Non-pigmented ciliary epithelial cell (primary cell): Measurements from ENCODE around the gene RNF217.

ENCODE experiments used
- DNase-seq: peaks from one replicate; pipeline ENCODE4 v3.0.0-alpha.2; 2010; ENCODE audit warnings: low read depth

Gene RNF217

GRCh38 chr6:125099211-125100073, 137.2 kb downstream of the RNF217 start:
- DNase-seq = no peak

GRCh38 chr6:125100074-125100652, 137.9 kb downstream of the RNF217 start:
- no peak for DNase-seq

GRCh38 chr6:125101128-125101527, 138.9 kb downstream of the RNF217 start:
- no peak for DNase-seq

DNA sequence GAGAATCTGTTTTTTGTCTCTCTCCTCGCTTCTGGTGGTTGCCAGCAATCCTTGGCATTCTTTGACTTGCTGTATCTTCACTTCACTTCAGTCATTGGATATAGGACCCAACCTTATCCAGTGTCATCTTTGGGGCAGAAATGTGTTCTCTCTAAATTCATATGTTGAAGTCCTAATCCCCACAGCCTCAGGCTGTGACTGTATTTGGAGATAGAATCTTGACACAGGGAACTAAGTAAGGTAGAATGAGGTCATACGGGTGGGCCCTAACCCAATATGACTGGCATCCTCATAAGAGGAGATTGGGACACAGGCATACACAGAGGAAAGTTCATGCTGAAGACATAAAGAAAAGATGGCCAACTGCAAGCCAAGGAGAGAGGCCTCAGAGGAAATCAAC, 139.4 kb downstream of the RNF217 start:
- no peak for DNase-seq

DNA sequence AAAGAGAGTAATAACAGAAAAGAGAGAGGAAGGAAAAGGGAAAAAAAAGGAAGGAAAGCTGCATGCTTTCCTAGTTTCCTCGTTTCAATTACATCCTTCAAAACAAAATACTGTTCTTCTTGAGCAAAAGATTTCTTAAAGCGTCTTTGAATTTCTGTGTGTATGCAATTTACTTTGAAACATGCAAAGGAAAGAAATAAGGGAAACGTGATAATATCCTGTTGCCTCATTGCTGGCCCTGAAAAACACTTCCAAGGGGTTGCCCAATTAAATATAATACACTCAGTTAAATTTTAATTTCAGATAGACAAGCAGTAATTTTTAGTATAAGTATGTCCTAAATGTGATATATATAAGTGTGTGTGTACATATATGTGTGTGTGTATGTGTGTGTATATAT, 140.2 kb downstream of the RNF217 start:
- DNase-seq = no peak

- peak; percentile 79 for DNase-seq
Observed at GRCh38 chr6:125102891-125103290, 140.7 kb downstream of the RNF217 start.

DNA sequence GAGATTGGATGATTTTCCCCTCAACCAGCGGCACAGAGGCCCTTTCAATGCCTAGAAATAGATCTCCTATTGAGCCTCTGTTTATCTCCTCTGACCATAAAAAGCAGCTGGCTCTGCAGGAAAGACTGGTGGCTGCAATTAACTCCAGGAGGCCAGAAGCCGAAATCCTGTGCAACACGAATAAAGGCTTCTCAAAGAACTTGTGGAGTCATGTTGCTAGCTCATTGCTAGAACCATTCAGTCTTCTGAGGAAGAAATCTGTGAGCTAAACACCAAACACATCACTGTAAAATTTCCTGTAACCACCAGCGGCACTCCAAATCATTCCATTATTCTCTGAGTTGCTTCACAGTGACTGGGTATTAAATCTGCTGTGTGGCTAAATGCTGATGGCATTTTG, 142.2 kb downstream of the RNF217 start:
- DNase-seq = no peak

GRCh38 chr6:125107048-125107447, 144.8 kb downstream of the RNF217 start:
- no peak for DNase-seq

DNA sequence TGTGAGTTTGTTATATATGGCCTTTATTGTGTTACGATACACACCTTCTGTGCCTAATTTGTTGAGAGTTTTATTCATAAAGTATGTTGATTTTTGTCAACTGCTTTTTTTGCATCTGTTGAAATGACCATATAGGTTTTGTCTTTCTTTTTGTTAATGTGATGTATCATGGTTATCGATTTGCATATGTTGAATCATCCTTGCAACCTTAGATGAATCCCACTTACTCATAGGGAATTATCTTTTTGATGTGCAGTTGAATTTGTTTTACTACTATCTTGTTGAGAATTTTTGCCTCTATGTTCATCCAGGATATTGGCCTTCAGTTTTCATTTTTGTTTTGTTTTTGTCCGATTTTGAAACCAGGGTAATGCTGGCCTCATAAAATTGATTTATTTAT, 145.7 kb downstream of the RNF217 start:
- no peak for DNase-seq

DNA sequence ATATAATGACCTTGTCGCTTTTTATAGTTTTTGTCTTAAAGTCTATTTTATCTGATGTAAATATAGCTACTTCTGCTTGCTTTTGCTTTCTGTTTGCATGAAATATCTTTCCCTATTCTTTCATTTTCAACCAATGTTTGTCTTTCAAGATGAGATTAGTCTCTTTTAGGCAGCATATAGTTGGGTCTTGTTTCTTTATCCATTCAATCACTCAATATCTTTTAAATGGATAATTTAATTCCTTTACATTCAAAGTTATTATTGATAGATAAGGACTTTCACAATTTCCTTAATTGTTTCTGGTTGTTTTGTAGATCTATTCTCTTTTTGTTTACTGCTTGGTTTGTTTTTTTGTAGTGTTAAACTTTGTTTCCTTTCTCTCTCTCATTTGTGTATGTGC, 147.8 kb downstream of the RNF217 start:
- DNase-seq = no peak

- DNase-seq = no peak
Observed at GRCh38 chr6:125111219-125111983, 149.2 kb downstream of the RNF217 start.

GRCh38 chr6:125112934-125113333, 150.7 kb downstream of the RNF217 start:
- DNase-seq = no peak

DNA sequence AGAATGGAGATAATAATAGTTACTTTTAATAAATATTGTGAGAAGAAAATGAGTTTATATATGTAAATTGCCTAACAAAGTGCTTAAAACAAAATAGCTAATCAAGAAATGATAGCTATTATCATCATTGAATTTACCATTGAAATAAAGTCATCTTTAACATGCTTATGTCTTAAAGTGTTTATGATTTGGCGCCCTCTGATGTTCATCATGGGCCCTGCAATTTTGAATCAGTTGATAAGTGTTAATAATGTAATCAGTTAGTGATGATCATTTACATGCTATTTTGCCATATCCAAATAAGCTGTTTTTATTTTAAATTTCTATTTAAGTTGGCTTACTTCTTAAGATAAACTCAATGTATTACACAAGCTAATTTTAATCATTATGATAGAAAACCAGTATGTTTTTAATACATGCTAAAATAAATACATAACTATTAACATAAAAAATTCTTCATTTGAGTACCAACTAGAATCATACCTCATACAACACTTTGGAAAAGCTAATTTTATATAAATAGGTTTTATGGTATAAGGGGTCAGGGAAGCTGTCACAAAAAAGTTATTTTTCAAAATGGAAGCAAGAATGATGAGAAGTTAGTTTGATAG, 152.1 kb downstream of the RNF217 start:
- DNase-seq = no peak

DNA sequence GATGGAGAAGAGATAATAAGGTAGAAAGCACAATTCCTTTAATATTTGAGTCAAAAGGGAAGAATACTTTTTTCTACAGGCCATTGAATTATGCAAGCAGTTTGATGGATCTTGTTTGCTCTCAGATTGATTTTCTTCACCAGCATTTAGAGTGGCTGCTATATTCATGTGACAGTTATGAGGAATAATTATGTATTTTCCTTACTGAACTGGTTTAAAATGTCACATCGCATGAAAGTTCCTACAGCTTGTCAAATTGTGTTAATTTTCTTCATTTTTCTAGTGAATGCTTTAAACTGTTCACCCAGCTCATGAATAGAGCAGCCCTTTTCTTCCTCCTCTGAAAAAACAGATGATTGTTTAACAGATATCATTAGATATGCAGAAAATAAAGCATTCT, 153.9 kb downstream of the RNF217 start:
- DNase-seq = no peak

DNA sequence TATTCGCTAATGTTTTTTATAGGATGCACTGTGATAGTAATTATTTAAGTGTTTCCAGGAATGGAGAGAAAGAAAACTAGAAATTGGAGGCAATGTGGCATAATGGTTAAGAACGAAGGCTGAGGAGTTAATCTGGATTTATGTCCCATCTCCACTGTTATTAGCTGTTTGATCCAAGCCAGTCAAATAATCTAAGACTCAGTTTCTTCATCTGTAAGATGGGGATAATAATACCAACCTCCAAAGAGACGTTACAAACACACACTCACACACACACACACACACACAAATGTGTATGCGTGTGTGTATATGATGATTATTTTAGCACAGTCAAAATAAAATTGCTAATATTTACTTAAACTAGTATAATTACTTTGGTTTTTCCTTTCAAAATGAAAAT, 154.5 kb downstream of the RNF217 start:
- no peak for DNase-seq

DNA sequence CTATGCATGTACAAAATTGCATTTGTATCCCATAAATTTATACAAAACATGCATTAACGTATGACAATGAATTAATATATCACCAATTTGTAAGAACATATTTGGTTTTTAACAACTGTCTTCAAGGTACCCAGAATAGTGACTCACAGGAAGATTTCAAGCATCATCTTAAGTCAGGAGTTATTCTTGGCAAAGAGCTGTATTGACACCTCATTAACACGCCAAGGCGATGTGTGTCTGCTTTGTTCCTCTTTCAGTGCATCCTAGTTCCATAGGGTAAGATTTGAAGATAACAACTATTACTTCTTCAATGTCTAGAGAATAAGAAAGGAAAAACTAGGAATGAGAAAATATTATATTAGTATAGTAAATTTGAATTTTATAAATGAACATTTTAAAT, 155.6 kb downstream of the RNF217 start:
- DNase-seq = no peak

DNA sequence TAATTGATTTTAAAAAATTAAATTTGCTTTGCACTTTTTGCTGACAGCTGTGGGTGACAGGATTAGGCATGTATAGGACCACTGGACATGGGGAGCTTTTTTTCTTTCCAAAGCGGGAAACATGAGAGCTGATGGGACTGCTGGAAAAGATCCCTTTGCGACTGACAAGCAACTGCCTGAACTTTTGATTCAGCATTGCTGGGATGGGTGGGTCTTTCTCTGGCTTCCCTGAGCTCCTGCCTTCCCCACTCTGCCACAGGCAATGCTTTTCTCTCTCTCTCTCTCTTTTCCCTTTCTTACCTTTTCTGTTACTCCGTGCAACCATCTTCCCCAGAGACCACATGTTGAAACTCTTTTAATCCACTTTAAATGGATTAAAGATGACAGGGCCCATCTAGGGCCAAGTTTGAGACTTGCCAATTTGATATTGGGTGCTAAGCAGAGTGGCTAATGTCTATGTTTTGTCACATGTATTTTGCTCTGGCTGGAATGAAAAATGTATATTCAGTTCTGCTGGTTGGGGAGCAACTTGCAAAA, 157.9 kb downstream of the RNF217 start:
- DNase-seq = no peak

- DNase-seq = no peak
Observed at GRCh38 chr6:125121894-125122293, 159.7 kb downstream of the RNF217 start.

GRCh38 chr6:125123051-125123450, 160.8 kb downstream of the RNF217 start:
- no peak for DNase-seq

DNA sequence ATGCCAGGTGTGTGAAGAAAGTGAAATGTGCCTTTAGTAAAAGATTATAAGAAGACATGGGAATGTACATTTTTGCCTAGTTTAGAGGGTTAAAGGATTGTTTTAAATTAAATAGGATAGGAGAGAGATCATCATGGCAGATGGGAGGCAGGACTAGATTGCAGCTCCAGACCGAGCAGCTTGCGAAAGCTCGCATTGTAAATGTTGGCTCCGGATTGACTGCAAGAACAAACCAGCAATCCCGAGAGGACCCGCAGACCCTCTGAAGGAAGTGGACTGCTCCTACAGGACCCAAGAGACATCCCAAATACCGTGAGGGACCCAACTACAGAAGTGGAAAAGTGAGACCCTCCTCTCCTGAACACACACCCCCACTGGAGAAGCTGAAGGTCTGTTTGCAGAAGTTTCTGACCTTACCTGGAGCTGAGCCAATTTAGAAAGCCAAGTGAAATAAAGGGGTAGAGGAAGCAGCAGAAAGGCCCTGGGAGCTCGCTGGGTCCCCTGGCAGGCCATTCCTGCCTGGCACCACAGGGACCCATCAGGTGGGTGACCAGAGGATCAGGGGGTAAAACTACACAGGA, 161.3 kb downstream of the RNF217 start:
- DNase-seq = no peak

GRCh38 chr6:125124049-125124669, 161.9 kb downstream of the RNF217 start:
- DNase-seq = no peak
